Gastrocnemius medialis (tissue), 4 donors: ENCODE data around the gene POGLUT2. TPM values are rescaled to one million over a fixed set of nuclear protein-coding genes. Genes with fewer than 3 reads are reported as not detected.

Experiments
- ATAC-seq, 2 donors: fragments of 150-250 bp; one replicate each; pipeline ENCODE4 v1.9.1; 2016
- DNase-seq, 2 donors: peaks; one replicate each; pipeline ENCODE4 v3.0.0-alpha.2; 2019
- H3K27ac ChIP-seq, 4 donors: fragments of 200-600 bp; sonication (generic); 1 replicate in 1 of 4; 2 replicates in 3 of 4; pipeline ENCODE4 v1.5.1; 2016 to 2018; ENCODE audit warnings: mild to moderate bottlenecking in 2 of 4, moderate library complexity in 1 of 4
- H3K27me3 ChIP-seq, 3 donors: fragments of 200-600 bp; sonication (generic) in 2 of 3; 1 replicate in 1 of 3; 2 replicates in 2 of 3; pipeline versions ENCODE4 v1.5.1 to v1.6.0; 2016 to 2019; ENCODE audit warnings: mild to moderate bottlenecking in 1 of 3, moderate library complexity in 1 of 3
- H3K36me3 ChIP-seq, 2 donors: fragments of 200-600 bp; sonication (generic) in 1 of 2; one replicate each; pipeline ENCODE4 v1.5.1; 2017 to 2018
- H3K4me1 ChIP-seq, 2 donors: fragments of 200-600 bp; sonication (generic) in 1 of 2; one replicate each; pipeline ENCODE4 v1.5.1; 2016 to 2017; ENCODE audit warnings: mild to moderate bottlenecking in 2 of 2
- H3K4me3 ChIP-seq, 4 donors: fragments of 200-600 bp; sonication (generic) in 3 of 4; 1 replicate in 1 of 4; 2 replicates in 3 of 4; pipeline ENCODE4 v1.5.1; 2016 to 2019; ENCODE audit warnings: mild to moderate bottlenecking in 2 of 4
- H3K9me3 ChIP-seq, 3 donors: fragments of 200-600 bp; sonication (generic) in 2 of 3; 1 replicate in 1 of 3; 2 replicates in 2 of 3; pipeline ENCODE4 v1.5.1; 2016 to 2019
- CTCF ChIP-seq, 5 experiments: fragments of 450-650 bp in 3 of 5; fragments of 200-600 bp in 2 of 5; sonication (generic) in 2 of 5; IDR thresholded peaks in 4 of 5; conservative IDR thresholded peaks in 1 of 5; 1 replicate in 4 of 5; 2 replicates in 1 of 5; pipeline ENCODE4 v1.5.1; 2016 to 2019; ENCODE audit warnings: antibody characterized with exemption in 5 of 5, mild to moderate bottlenecking in 3 of 5, moderate library complexity in 3 of 5
- POLR2A ChIP-seq, 2 donors: fragments of 450-650 bp; IDR thresholded peaks; one replicate each; pipeline ENCODE4 v1.6.1; 2017; ENCODE audit warnings: antibody characterized with exemption in 2 of 2, mild to moderate bottlenecking in 2 of 2, moderate library complexity in 2 of 2
- in situ Hi-C, 4 donors: fragments of 200-750 bp; cut with MboI; loops; one replicate each; pipeline versions ENCODE4 v1.15.0 to v1.8.0; 2017; ENCODE audit warnings: low sequenced_read_pairs in 4 of 4
- intact Hi-C: fragments of 100-400 bp; cut with DNase I; formaldehyde crosslinking; loops from one replicate; pipeline ENCODE4 v1.15.1; 2023; ENCODE audit warnings: low total_unique reads
- total RNA-seq, 4 donors: library from RNA; depleted of rRNA; stranded (reverse); fragments of >200 nt; gene quantifications; one replicate each; pipeline versions ENCODE4 v1.1.0 to v1.2.3, GENCODE V29; 2016

The POGLUT2 gene
- total RNA-seq, 4 donors from 2014 or later, result 0.51 to 0.94 (median 0.80) TPM

DNA sequence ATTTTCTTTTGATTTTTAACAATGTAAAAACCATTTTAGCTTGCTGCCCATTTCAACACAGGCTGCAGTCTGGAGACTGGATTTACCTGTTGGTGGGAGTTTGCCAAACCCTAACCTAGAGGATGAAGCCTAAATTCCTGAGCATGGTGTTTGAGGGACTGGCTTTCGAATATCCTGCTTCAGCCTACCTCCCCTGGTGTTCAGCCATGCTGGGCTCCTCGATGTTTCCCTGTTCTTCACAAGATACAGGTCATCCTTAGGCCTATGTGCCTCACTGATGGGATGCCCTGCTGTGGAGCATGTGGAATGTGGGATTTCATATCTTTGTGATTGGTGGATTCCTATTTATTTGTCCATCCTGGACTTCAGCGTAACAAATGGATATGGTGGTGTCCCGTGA lies 26.6 kb upstream of the POGLUT2 start:
- Histone ChIP-seq H3K9me3 (no peaks in the 10 kb centered on the region), H3K4me1 (no peaks in the 10 kb centered on the region), H3K27me3 (no peaks in the 10 kb centered on the region), H3K36me3 (peaks cover 4 to 57% of the 10 kb centered on the region in 2 donors), H3K4me3 (no peak overlapping the region), H3K27ac (no peak overlapping the region)
- ATAC-seq, result no peak
- in situ Hi-C loops (no loop called here), intact Hi-C loops (no loop called here)
- DNase-seq, result no peak
- TF ChIP-seq CTCF (IDR thresholded peaks at IDR 0.05 in 4 of 5, conservative IDR thresholded peaks at IDR 0.05 in 1 of 5) (no peak), POLR2A (IDR thresholded peaks at IDR 0.05) (no peak)

DNA sequence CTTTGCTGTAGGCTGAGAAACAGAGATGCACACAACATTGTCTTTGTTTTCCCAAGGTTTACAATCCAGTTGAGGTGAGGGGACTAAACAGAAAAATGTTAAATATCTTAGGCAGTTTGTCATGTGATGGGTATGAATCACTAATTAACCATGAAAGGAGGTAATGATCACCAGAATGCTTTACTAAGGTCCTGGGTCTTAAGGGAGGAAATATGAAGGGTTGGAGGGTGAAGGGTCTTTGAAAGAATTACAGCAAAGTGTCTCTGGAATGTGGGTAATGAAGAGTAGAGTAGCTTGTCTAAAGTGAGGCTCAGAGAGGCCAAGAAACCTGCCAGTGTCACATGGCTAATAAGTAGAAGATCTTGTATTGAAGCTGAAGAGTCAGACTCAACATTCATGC lies 19.1 kb upstream of the POGLUT2 start:
- no peak overlapping the region for H3K27ac ChIP-seq
- no peak overlapping the region for H3K4me3 ChIP-seq
- no peaks in the 10 kb centered on the region for H3K9me3 ChIP-seq
- TF ChIP-seq CTCF (IDR thresholded peaks at IDR 0.05 in 4 of 5, conservative IDR thresholded peaks at IDR 0.05 in 1 of 5) (no peak), POLR2A (IDR thresholded peaks at IDR 0.05) (no peak)
- in situ Hi-C loops, result no loop called here
- no peak for ATAC-seq
- no peaks in the 10 kb centered on the region for H3K27me3 ChIP-seq
- peaks cover 0 to 33% of the 10 kb centered on the region in 2 donors for H3K36me3 ChIP-seq
- intact Hi-C loops, result no loop called here
- no peak for DNase-seq
- H3K4me1 ChIP-seq, result peaks cover 0 to 9% of the 10 kb centered on the region in 2 donors

GRCh38 chr13:102817241-102817640 lies 18.5 kb upstream of the POGLUT2 start:
- TF ChIP-seq POLR2A (IDR thresholded peaks at IDR 0.05) (no peak), CTCF (IDR thresholded peaks at IDR 0.05 in 4 of 5, conservative IDR thresholded peaks at IDR 0.05 in 1 of 5) (no peak)
- H3K36me3 ChIP-seq, result peaks cover 0 to 27% of the 10 kb centered on the region in 2 donors
- H3K9me3 ChIP-seq, result no peaks in the 10 kb centered on the region
- intact Hi-C loops, result no loop called here
- in situ Hi-C loops, result no loop called here
- no peak overlapping the region for H3K4me3 ChIP-seq
- no peak for DNase-seq
- no peak overlapping the region for H3K27ac ChIP-seq
- peaks cover 0 to 14% of the 10 kb centered on the region in 2 donors for H3K4me1 ChIP-seq
- no peak for ATAC-seq
- no peaks in the 10 kb centered on the region for H3K27me3 ChIP-seq

DNA sequence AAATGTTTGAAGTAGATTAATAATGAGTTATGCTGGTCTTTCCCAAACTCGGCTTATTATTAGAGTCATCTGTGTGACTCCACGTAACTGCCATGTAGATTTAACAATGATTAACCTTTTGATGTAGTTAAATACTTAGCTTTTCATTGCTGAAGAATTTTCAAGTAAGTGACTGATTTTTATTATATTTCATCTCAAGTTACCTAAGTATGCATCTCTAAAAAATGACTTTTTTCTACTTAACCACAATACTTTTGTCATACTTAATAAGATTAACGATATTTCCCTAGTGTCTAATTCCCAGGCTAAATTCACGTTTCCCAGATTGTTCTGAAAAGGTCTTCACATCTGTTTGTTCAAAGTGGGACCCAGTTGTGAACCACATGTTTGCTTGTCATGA lies 17.9 kb upstream of the POGLUT2 start:
- H3K4me1 ChIP-seq, result peaks cover 0 to 14% of the 10 kb centered on the region in 2 donors
- in situ Hi-C loops, result no loop called here
- intact Hi-C loops, result no loop called here
- DNase-seq (no peak), ATAC-seq (no peak)
- H3K27ac ChIP-seq, result no peak overlapping the region
- no peak for TF ChIP-seq POLR2A (IDR thresholded peaks at IDR 0.05)
- no peak for TF ChIP-seq CTCF (IDR thresholded peaks at IDR 0.05 in 4 of 5, conservative IDR thresholded peaks at IDR 0.05 in 1 of 5)
- peaks cover 0 to 25% of the 10 kb centered on the region in 2 donors for H3K36me3 ChIP-seq
- H3K9me3 ChIP-seq, result no peaks in the 10 kb centered on the region
- H3K27me3 ChIP-seq, result no peaks in the 10 kb centered on the region
- no peak overlapping the region for H3K4me3 ChIP-seq

GRCh38 chr13:102815788-102816187 lies 17.0 kb upstream of the POGLUT2 start:
- peaks cover 0 to 25% of the 10 kb centered on the region in 2 donors for H3K36me3 ChIP-seq

More at GRCh38 chr13:102815788-102816187, 17.0 kb upstream of the POGLUT2 start:
- in situ Hi-C loops (no loop called here), intact Hi-C loops (no loop called here)
- no peak for ATAC-seq
- Histone ChIP-seq H3K27me3 (no peaks in the 10 kb centered on the region), H3K9me3 (no peaks in the 10 kb centered on the region), H3K4me3 (no peak overlapping the region), H3K4me1 (peaks cover 0 to 14% of the 10 kb centered on the region in 2 donors), H3K27ac (no peak overlapping the region)
- no peak for DNase-seq
- TF ChIP-seq CTCF (IDR thresholded peaks at IDR 0.05 in 4 of 5, conservative IDR thresholded peaks at IDR 0.05 in 1 of 5) (no peak), POLR2A (IDR thresholded peaks at IDR 0.05) (no peak)
